HG03342 (cell line): ENCODE measurements around the gene IL20RB.

Experiments
- ATAC-seq: cut with Tn5 transposase; IDR thresholded peaks from one replicate; pipeline ENCODE4 v1.9.1; 2021; ENCODE audit warnings: mild to moderate bottlenecking, moderate library complexity; ENCODE audit not compliant: unreplicated experiment

The IL20RB gene

GRCh38 chr3:136957751-136958288 lies at the start of gene IL20RB:
Gene IL20RB, plus strand, starts transcription at chr3:136957983. Its CDS starts 131 bp downstream, at chr3:136958114.
- no peak for ATAC-seq

- ATAC-seq, result no peak
Measured at GRCh38 chr3:136908297-136908696, 49.5 kb upstream of the IL20RB start.

- ATAC-seq, result peak; percentile 58
Measured at GRCh38 chr3:136909187-136909586, 48.6 kb upstream of the IL20RB start.

- no peak for ATAC-seq
Measured at GRCh38 chr3:136910697-136911096, 47.1 kb upstream of the IL20RB start.

GRCh38 chr3:136913168-136913567 lies 44.6 kb upstream of the IL20RB start:
- ATAC-seq, result no peak

- no peak for ATAC-seq
Measured at GRCh38 chr3:136914739-136915138, 43.0 kb upstream of the IL20RB start.

- no peak for ATAC-seq
Measured at GRCh38 chr3:136916223-136916622, 41.6 kb upstream of the IL20RB start.

GRCh38 chr3:136919799-136920580 lies 37.8 kb upstream of the IL20RB start:
- peak; percentile 61 for ATAC-seq

GRCh38 chr3:136920904-136921611 lies 36.7 kb upstream of the IL20RB start:
- no peak for ATAC-seq

GRCh38 chr3:136925425-136926190 lies 32.2 kb upstream of the IL20RB start:
- ATAC-seq, result peak; percentile 60

GRCh38 chr3:136928240-136928639 lies 29.5 kb upstream of the IL20RB start:
- no peak for ATAC-seq

GRCh38 chr3:136929977-136930670 lies 27.7 kb upstream of the IL20RB start:
- no peak for ATAC-seq

GRCh38 chr3:136931606-136932005 lies 26.2 kb upstream of the IL20RB start:
- no peak for ATAC-seq

GRCh38 chr3:136932523-136932922 lies 25.3 kb upstream of the IL20RB start:
- ATAC-seq, result no peak

GRCh38 chr3:136932978-136933772 lies 24.6 kb upstream of the IL20RB start:
- no peak for ATAC-seq

- no peak for ATAC-seq
Measured at GRCh38 chr3:136937175-136937574, 20.6 kb upstream of the IL20RB start.

GRCh38 chr3:136937851-136938250 lies 19.9 kb upstream of the IL20RB start:
- ATAC-seq, result no peak

- ATAC-seq, result no peak
Measured at GRCh38 chr3:136938334-136938733, 19.4 kb upstream of the IL20RB start.

- ATAC-seq, result no peak
Measured at GRCh38 chr3:136939489-136939888, 18.3 kb upstream of the IL20RB start.

GRCh38 chr3:136942803-136943202 lies 15.0 kb upstream of the IL20RB start:
- no peak for ATAC-seq
